Islet of Langerhans (tissue), 1 donor: Measurements from ENCODE around the gene GNAI2.
"Not testable (repeated sequence)": the region's sequence is repeated elsewhere in the genome, so short reads cannot be mapped to it uniquely, and the experiment has no call there.

Experiments
- FAIRE-seq: peaks from one replicate; lab custom pipeline; 2011; peaks lifted over from hg19 to GRCh38; lab: Jason Lieb, UNC

Gene GNAI2

GRCh38 chr3:50278123-50278879, 42.3 kb downstream of the GNAI2 start:
- FAIRE-seq = no peak

- no peak for FAIRE-seq
These were observed 42.8 kb downstream of the GNAI2 start, which contains the start of gene LSMEM2 for GRCh38 chr3:50278880-50279224. Gene LSMEM2, plus strand, starts transcription at chr3:50279087. Its CDS starts 27 bp downstream, at chr3:50279114.

- FAIRE-seq = no peak
These were observed 43.4 kb downstream of the GNAI2 start for GRCh38 chr3:50279255-50280016.

GRCh38 chr3:50284121-50284520, 48.1 kb downstream of the GNAI2 start:
- FAIRE-seq = not testable (repeated sequence)

DNA sequence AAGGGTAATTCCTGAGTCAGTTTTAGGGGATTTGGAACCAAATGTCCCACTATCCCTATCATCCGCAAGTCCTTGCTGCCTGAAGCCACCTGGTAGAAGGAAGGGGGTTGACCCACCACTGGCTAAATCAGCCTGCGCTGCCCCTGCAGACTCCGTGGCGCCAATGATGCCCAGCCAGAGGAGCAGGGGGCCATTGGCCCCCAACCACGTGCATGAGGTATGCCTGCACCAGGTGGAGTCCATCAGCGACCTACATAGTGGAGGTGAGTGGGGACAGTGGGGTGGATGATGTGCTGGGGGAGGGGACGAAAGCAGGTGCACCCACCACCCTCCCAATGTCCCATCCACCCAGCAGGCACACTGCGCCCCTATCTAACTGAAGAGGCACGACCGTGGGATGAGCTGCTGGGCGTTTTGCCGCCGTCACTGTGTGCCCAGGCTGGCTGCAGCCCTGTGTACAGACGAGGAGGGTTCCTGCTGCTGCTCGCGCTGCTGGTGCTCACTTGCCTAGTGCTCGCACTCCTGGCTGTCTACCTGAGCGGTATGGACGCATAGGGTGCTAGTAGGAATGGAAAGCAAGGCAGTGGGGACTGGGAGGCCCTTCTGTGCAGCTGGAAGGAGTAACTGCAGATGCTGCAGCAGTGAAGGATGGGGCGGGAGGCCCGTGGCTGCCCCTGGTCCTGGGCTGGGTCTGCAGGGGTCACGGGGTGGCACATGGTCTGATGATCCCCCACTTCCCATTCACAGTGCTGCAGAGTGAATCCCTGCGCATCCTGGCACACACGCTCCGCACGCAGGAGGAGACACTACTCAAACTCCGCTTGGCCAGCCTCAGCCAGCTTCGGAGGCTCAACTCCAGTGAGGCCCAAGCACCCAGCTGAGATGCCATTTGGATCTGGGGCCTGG, 50.6 kb downstream of the GNAI2 start:
- no peak for FAIRE-seq

- no peak for FAIRE-seq
These were observed 51.3 kb downstream of the GNAI2 start for GRCh38 chr3:50287262-50287661.

GRCh38 chr3:50288387-50289007, 52.5 kb downstream of the GNAI2 start:
- FAIRE-seq = no peak

GRCh38 chr3:50289130-50289529, 53.1 kb downstream of the GNAI2 start:
- no peak for FAIRE-seq

DNA sequence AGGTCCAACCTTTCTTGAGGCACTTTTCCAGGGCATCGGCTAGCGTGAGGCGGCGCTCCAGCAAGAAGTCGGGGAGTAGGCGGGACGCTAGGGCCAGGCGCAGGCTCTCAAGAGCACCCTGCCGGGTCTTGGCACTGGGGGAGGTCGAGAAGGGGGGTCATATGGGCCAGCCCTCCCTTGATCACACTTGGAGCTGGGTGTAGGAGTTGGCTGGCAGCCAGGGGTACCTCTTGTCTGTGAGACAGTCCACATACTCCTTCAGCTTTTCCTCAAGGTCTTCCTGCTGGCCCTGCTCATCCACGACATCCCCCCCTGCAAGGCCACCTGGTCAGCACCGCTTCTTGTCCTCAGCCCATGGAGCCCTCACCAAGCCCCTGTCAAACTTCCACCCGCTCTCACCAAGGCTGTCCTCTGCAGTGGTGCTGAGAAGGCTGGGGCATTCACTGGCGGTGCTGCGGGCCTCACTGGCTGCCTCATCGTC, 54.2 kb downstream of the GNAI2 start:
- FAIRE-seq = no peak

DNA sequence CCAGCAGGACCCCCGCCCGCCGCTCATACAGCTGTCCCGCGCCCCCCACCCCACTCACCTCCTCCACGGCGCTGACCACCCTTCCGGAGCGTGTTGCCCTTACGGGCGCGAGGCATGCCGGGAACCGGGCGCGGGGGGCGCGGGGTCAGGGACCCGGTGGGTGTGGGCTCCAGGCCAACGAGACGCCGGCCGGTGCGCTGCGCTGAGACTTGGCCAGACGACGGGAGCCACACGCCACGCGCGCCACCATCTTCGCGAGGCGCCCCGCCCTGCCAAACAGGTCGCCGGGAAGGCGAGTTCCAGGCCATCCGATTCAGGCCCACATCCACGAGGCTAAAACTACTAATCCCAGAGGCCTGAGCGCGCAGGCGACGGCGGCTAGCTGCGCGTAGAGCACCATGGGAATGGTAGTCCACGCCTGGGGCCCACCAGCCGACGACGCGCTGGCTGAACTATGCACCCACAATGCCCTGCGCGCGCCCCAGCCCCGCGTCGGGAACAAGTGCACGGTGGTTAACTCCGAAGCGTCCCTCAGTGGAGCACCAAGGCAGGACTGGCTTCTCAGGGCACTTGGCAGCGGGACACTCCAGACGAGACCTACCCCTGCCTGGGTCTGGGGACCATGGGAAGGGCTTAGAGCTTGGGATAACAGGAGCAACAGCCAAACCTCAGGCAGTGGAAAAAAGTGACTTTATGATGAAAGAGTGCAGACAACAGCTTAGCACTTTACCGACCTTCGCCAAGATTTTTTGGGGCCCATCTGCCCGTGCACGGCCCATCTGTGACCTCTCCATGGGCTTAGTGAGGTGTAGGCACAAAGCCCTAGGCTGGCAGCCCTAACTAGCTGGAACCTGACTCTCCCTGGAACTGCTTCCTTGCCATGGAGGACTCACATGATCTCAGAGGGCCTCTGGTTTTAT, 56.4 kb downstream of the GNAI2 start, which contains the start of gene IFRD2:
Gene IFRD2, minus strand, starts transcription at position 271 of the 920 bp plus-strand sequence. Its CDS starts 155 bp downstream, at position 116.
- FAIRE-seq = peak; percentile 84

GRCh38 chr3:50293079-50293801, 57.2 kb downstream of the GNAI2 start:
- FAIRE-seq = no peak

DNA sequence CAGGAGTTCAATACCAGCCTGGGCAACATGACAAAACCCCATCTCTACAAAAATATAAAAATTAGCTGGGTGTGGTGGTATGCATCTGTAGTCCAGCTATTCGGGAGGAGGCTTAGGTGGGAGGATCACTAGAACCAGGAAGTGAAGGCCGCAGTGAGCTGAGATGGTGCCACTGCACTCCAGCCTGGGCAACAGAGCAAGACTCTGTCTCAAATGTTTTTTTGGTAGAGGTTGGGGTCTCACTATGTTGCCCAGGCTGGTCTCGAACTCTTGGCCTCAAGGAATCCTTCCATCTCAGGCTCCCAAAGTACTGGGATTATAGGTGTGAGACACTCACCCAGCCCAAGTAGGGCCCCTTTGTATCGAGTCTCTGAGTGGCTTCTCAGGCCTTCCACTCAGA, 58.1 kb downstream of the GNAI2 start:
- no peak for FAIRE-seq

- no peak for FAIRE-seq
These were observed 58.7 kb downstream of the GNAI2 start for GRCh38 chr3:50294492-50295403.

DNA sequence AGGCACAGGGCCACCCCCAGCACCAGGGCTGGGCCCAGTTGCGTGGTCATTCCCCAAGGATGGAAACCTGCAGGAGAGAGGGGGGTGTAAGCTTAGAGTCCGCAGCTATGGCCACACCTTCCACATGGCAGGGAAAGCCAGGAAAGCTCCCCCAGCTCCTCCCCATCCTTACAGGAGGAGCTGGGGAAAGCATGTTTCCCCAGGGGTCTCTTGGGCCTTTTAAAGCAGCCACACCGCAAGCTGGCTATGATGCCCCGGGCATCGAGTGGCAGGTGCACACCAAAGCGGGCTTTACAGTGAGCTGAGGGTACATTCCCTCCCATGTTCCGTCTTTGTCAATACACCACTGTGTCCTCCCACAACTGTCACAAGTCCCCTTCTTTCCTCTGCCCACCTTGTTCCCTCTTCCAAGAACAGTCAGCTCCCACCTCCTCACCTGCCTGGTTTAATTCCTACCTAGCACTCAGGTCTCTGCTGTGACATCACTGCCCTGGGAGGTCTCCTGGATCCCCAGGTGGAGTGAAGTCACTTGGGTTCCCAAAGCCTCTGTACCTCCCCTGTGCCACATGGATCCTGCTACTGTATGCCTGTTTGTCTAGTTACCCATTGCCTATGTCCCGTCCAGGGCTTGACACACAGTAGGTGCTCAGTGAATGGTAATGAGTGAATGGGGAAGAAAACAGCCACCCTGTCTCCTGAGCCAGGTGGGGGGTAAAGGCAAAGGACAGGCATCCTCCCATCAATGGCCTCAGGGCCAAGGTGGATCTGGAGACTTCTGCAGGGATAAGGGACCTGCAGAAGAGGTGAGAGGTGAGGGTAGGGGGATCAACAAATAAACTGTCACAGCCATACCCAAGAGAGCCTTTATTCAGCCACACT, 59.8 kb downstream of the GNAI2 start:
- no peak for FAIRE-seq

DNA sequence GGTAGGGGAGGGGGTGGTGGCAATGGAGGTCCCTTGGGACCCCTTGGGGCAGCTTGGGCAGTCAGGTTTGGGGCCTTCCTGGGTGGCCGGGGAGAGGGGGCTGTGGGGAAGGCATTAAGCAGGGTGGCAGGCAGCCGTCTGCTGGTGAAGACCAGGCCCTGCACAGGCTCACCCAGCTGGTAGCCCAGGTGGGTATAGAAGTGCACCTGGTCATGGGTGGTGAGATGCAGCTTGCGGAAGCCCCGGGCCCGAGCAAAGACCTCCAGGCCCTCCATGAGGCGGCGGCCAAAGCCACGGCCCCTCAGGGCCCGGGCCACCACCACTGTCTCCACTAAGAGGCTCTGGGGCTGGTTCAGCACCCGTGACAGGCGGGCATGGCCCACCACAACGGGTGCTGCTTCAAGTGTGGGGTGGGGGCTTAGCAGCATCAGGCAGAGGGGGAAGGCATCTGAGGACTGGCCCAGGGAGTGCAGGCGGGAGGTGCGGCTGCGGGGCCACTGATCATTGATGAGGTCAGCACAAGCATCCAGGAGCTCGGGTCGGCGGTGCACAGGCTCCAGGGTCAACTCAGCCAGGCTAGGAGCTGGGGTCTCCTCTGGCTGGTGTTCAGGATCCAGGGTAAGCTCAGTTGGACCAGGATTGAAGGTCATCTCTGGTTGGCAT, 60.8 kb downstream of the GNAI2 start:
- no peak for FAIRE-seq

- FAIRE-seq = no peak
These were observed 61.4 kb downstream of the GNAI2 start for GRCh38 chr3:50297384-50297775.
